Measurements from ENCODE around the gene TRIM59.

Gene TRIM59

GRCh38 chr3:160402221-160403027 is 47.2 kb downstream of the TRIM59 start:
- no peak for DNase-seq

- DNase-seq, result no peak
Measured at GRCh38 chr3:160401291-160402095, 48.1 kb downstream of the TRIM59 start.

GRCh38 chr3:160400702-160401150 is 48.9 kb downstream of the TRIM59 start:
- no peak for DNase-seq

GRCh38 chr3:160400030-160400701 is 49.4 kb downstream of the TRIM59 start:
- DNase-seq, result no peak

- peak; percentile 69 to 71 for DNase-seq
Measured at GRCh38 chr3:160399125-160400029, 50.2 kb downstream of the TRIM59 start, which contains the start of the genes IFT80 and SMC4. IFT80 (minus strand) TSS chr3:160399225; CDS start chr3:160384600, 14,625 bp downstream. SMC4 (plus strand) TSS chr3:160399650; CDS start chr3:160400827, 1,177 bp downstream.

- no peak for DNase-seq
Measured at GRCh38 chr3:160398820-160399124, 50.8 kb downstream of the TRIM59 start.

GRCh38 chr3:160395297-160395696 is 54.3 kb downstream of the TRIM59 start:
- no peak for DNase-seq

GRCh38 chr3:160394009-160394392 is 55.6 kb downstream of the TRIM59 start:
- no peak for DNase-seq

- DNase-seq, result no peak
Measured at GRCh38 chr3:160393346-160394008, 56.1 kb downstream of the TRIM59 start.

- DNase-seq, result no peak
Measured at GRCh38 chr3:160392798-160393197, 56.8 kb downstream of the TRIM59 start.

GRCh38 chr3:160390565-160391138 is 58.9 kb downstream of the TRIM59 start:
- no peak for DNase-seq
